GM18511 (cell line): ENCODE data around the gene IKZF1.

Experiments used
- ATAC-seq: cut with Tn5 transposase; IDR thresholded peaks from one replicate; pipeline ENCODE4 v1.9.1; 2021; ENCODE audit warnings: mild to moderate bottlenecking, moderate library complexity; ENCODE audit not compliant: unreplicated experiment

The IKZF1 gene

GRCh38 chr7:50436133-50436806 lies 131.8 kb downstream of the IKZF1 start:
- ATAC-seq: no peak

GRCh38 chr7:50446542-50446960 lies 142.0 kb downstream of the IKZF1 start:
- peak; percentile 37 for ATAC-seq

GRCh38 chr7:50448823-50449222 lies 144.3 kb downstream of the IKZF1 start:
- ATAC-seq: no peak

- no peak for ATAC-seq
Observed at GRCh38 chr7:50449501-50449880, 145.0 kb downstream of the IKZF1 start.

GRCh38 chr7:50449881-50450589 lies 145.5 kb downstream of the IKZF1 start, which contains the start of gene FIGNL1:
Gene FIGNL1 (minus strand): TSS chr7:50450350. CDS start chr7:50447287, 3,063 bp downstream.
- peak; percentile 94 for ATAC-seq

- ATAC-seq: peak; percentile 23
Observed at GRCh38 chr7:50450590-50451032, 146.1 kb downstream of the IKZF1 start.
